Left lung (tissue), 10 donors: ENCODE results near the gene FTO. TPM values are rescaled to one million over a fixed set of nuclear protein-coding genes. Genes with fewer than 3 reads are reported as not detected.
A peak's percentile ranks its signal among the peaks of the same experiment; 100 is the strongest.

ENCODE experiments used
- ATAC-seq: fragments of 200-7000 bp; cut with Tn5 transposase; one replicate; pipeline ENCODE4 v1.9.1; 2020; ENCODE audit warnings: moderate library complexity
- DNase-seq, 4 donors: peaks; one replicate each; pipeline ENCODE4 v3.0.0-alpha.2; 2013 to 2020
- H3K27ac ChIP-seq, 2 donors: fragments of 200-600 bp; sonication (generic) in 1 of 2; one replicate each; pipeline versions ENCODE4 v1.5.0 to v1.8.0; 2020 to 2021
- H3K27me3 ChIP-seq, 2 donors: fragments of 200-600 bp; sonication (generic) in 1 of 2; one replicate each; pipeline versions ENCODE4 v1.5.0 to v1.8.0; 2020 to 2021
- H3K36me3 ChIP-seq, 2 donors: fragments of 200-600 bp; sonication (generic) in 1 of 2; one replicate each; pipeline versions ENCODE4 v1.5.0 to v1.8.0; 2020 to 2021
- H3K4me1 ChIP-seq, 2 donors: fragments of 200-600 bp; one replicate each; pipeline ENCODE4 v1.8.0; 2021
- H3K4me3 ChIP-seq, 2 donors: fragments of 200-600 bp; sonication (generic) in 1 of 2; one replicate each; pipeline versions ENCODE4 v1.5.0 to v1.8.0; 2020 to 2021; ENCODE audit warnings: mild to moderate bottlenecking in 1 of 2
- H3K9me3 ChIP-seq, 2 donors: fragments of 200-600 bp; sonication (generic) in 1 of 2; one replicate each; pipeline versions ENCODE4 v1.5.0 to v1.8.0; 2020 to 2021
- CTCF ChIP-seq, 2 donors: fragments of 200-600 bp; sonication (generic) in 1 of 2; IDR thresholded peaks; one replicate each; pipeline versions ENCODE4 v1.5.0 to v1.8.0; 2021; ENCODE audit warnings: antibody characterized with exemption in 2 of 2
- intact Hi-C, 2 donors: fragments of 100-400 bp; cut with DNase I; formaldehyde crosslinking; loops; one replicate each; pipeline versions ENCODE4 v1.11.2 to v1.14.2; 2022
- polyA plus RNA-seq, 6 donors: library from polyadenylated mRNA; unstranded; fragments of 120-200 nt; gene quantifications; one replicate each; pipeline ENCODE4 v1.2.1, GENCODE V29; 2013; ENCODE audit not compliant: insufficient read length in 6 of 6
- total RNA-seq, 2 donors: library from RNA; stranded (reverse); fragmentation: NEBNext Ultra II Directional; extraction: Animal tissue kit (Norgen Biotek cat#: 25700); gene quantifications; one replicate each; pipeline ENCODE4 v1.2.1, GENCODE V29; 2021
- donor health status: DM: no; HTN: yes; CAD: no.
- donor health status: DM: no; HTN: no; CAD: no.

Gene FTO
- total and polyA plus RNA-seq, 8 donors, result 69.0 to 99.6 (median 90.7) TPM

- TF ChIP-seq CTCF (IDR thresholded peaks at IDR 0.05), result no peak
Observed at GRCh38 chr16:53817117-53817755, 113.3 kb downstream of the FTO start.

GRCh38 chr16:53817812-53818550, 114.0 kb downstream of the FTO start:
- no peaks in the 10 kb centered on the region for H3K36me3 ChIP-seq
- H3K4me1 ChIP-seq, result peaks cover 0 to 11% of the 10 kb centered on the region in 2 donors
- H3K9me3 ChIP-seq, result no peaks in the 10 kb centered on the region
- no peak overlapping the region for H3K4me3 ChIP-seq
- no peak for TF ChIP-seq CTCF (IDR thresholded peaks at IDR 0.05)
- no peak for DNase-seq
- H3K27ac ChIP-seq, result no peak overlapping the region
- no peak for ATAC-seq
- intact Hi-C loops, result no loop called here
- H3K27me3 ChIP-seq, result no peaks in the 10 kb centered on the region

More at GRCh38 chr16:53817117-53817755, 113.3 kb downstream of the FTO start:
- H3K4me1 ChIP-seq, result peaks cover 0 to 11% of the 10 kb centered on the region in 2 donors
- ATAC-seq (peak; percentile 55), DNase-seq (peak in 2 of 4 donors; percentile 11 to 40)
- intact Hi-C loops, result no loop called here
- peak overlapping the region in 1 of 2 donors; percentile 4 for H3K27ac ChIP-seq
- no peak overlapping the region for H3K4me3 ChIP-seq
- no peaks in the 10 kb centered on the region for H3K9me3 ChIP-seq
- H3K27me3 ChIP-seq, result no peaks in the 10 kb centered on the region
- no peaks in the 10 kb centered on the region for H3K36me3 ChIP-seq

GRCh38 chr16:53821487-53821886, 117.5 kb downstream of the FTO start:
- no peak overlapping the region for H3K4me3 ChIP-seq
- ATAC-seq (no peak), DNase-seq (no peak)
- no peak for TF ChIP-seq CTCF (IDR thresholded peaks at IDR 0.05)
- H3K27me3 ChIP-seq, result no peaks in the 10 kb centered on the region
- no peaks in the 10 kb centered on the region for H3K9me3 ChIP-seq
- intact Hi-C loops, result no loop called here
- peaks cover 0 to 11% of the 10 kb centered on the region in 2 donors for H3K4me1 ChIP-seq
- peaks cover 0 to 8% of the 10 kb centered on the region in 2 donors for H3K36me3 ChIP-seq
- no peak overlapping the region for H3K27ac ChIP-seq

GRCh38 chr16:53821957-53822625, 118.1 kb downstream of the FTO start:
- Histone ChIP-seq H3K27ac (no peak overlapping the region), H3K4me3 (no peak overlapping the region), H3K27me3 (no peaks in the 10 kb centered on the region), H3K4me1 (peaks cover 0 to 7% of the 10 kb centered on the region in 2 donors), H3K9me3 (no peaks in the 10 kb centered on the region), H3K36me3 (peaks cover 0 to 11% of the 10 kb centered on the region in 2 donors)
- no peak for DNase-seq
- intact Hi-C loops, result no loop called here
- peak; percentile 69 for ATAC-seq
- no peak for TF ChIP-seq CTCF (IDR thresholded peaks at IDR 0.05)
